ENCODE data around the gene BOK. TPM values are rescaled to one million over a fixed set of nuclear protein-coding genes. Genes with fewer than 3 reads are reported as not detected.

The BOK gene
- total and polyA plus RNA-seq, 2 donors (not counting 3 experiments of a cell fraction or from before 2014, with no cell fraction given), result 76.0 to 95.5 TPM

DNA sequence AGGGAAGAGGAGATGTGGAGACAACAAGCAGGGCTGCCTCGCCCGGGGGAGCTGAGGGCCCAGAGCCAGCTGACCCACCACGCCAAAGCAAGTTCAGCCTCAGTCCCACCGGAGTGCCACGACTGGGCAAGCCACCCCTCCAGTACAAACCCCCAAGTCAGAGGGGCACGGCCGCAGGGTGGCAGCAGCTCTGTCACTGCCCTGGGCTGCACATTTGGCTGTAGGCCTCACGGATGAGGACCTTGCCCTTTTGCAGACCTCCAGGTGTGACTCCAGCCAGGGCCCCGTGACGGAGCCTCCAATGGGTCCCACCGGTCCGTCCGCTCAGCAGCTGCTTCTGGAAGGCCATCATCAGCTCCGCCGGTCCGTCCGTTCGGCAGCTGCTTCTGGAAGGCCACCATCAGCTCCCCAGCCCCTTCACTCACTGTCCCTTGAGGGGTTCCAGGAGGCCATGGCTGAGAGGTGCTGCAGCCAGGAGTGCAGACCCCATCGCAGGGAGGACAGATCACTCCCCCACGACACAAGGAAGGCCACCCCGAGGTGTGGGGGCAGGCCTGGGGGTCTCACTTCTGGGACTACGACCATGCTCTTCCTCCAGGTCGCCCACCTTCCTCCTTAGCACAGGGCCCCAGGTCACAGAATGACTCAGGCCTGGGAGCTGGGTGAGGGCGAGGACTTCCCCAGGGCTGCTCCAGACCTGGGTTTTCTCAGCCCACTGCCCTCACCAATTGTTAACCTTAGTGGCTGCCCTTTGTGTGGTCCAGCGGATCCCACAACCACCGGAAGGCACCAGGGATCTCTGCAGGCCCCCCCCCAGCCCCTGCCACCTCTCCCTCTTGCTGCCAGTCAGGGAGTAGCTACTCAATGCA is 25.6 kb upstream of the BOK start:
- POLR2A ChIA-PET, result interaction anchor here (0.7 kb wide), 1 partner anchor 17 kb away, joined by 8 read pairs; no protein-coding TSS in a partner anchor
- H3K79me2 ChIP-seq (ENCODE audit: control insufficient read depth, insufficient read depth, low read length), result no peaks in the 10 kb centered on the region
- no peak overlapping the region for H3K4me3 ChIP-seq (replicated peaks in 1 of 3; ENCODE audit: insufficient read depth in 1 of 3, low read depth in 1 of 3, low read length in 3 of 3)
- H2AFZ ChIP-seq (ENCODE audit: low read depth, low read length), result no peak overlapping the region
- no peak for DNase-seq (ENCODE audit: low read depth, low spot score)
- H3K27ac ChIP-seq (ENCODE audit: insufficient read depth, low read depth, low read length), result no peak overlapping the region
- no peaks in the 10 kb centered on the region for H3K9me3 ChIP-seq (replicated peaks; ENCODE audit: control insufficient read depth, insufficient read depth, low read length)
- intact Hi-C loops (cut with micrococcal nuclease), result no loop called here
- dilution Hi-C loops (cut with MboI; ENCODE audit: extremely low pct_ligation_motif_present, low sequenced_read_pairs), result no loop called here
- H3K4me1 ChIP-seq (ENCODE audit: control insufficient read depth, extremely low read depth, insufficient read depth, low read length), result no peaks in the 10 kb centered on the region
- no peaks in the 10 kb centered on the region for H4K20me1 ChIP-seq (replicated peaks; ENCODE audit: control insufficient read depth, extremely low read depth, insufficient read depth, low read length)
- H3K9ac ChIP-seq (replicated peaks; ENCODE audit: extremely low read depth, insufficient read depth, low read length), result no peak overlapping the region
- no peak for FAIRE-seq
- CTCF ChIA-PET, result no interaction called here
- peaks cover 4 to 5% of the 10 kb centered on the region in 2 experiments for H3K27me3 ChIP-seq (ENCODE audit: control insufficient read depth in 2 of 2, insufficient read depth in 2 of 2, low read length in 2 of 2)
- TF ChIP-seq FOS (IDR thresholded peaks at IDR 0.05; ENCODE audit: borderline replicate concordance, insufficient read depth, low read length) (no peak), EZH2 (IDR thresholded peaks at IDR 0.05; ENCODE audit: borderline replicate concordance, low read depth, low read length, severe bottlenecking) (no peak), MYC (IDR thresholded peaks at IDR 0.05; ENCODE audit: low read depth, low read length) (no peak), GATA2 (IDR thresholded peaks at IDR 0.05; ENCODE audit: insufficient read depth, insufficient read length, low read depth, low read length) (no peak), POLR2A (IDR thresholded peaks at IDR 0.05; ENCODE audit: low read depth, low read length) (no peak), POLR2AphosphoS5 (IDR thresholded peaks at IDR 0.05; ENCODE audit: insufficient read depth, low read depth, low read length) (no peak), JUN (IDR thresholded peaks at IDR 0.05; ENCODE audit: borderline replicate concordance, insufficient read depth, insufficient read length, low read depth) (no peak)
- TF ChIP-seq, protein P1, sequence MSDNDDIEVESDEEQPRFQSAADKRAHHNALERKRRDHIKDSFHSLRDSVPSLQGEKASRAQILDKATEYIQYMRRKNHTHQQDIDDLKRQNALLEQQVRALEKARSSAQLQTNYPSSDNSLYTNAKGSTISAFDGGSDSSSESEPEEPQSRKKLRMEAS (IDR thresholded peaks at IDR 0.05; ENCODE audit: insufficient read depth, insufficient read length), result no peak
- TF ChIP-seq, protein P2, sequence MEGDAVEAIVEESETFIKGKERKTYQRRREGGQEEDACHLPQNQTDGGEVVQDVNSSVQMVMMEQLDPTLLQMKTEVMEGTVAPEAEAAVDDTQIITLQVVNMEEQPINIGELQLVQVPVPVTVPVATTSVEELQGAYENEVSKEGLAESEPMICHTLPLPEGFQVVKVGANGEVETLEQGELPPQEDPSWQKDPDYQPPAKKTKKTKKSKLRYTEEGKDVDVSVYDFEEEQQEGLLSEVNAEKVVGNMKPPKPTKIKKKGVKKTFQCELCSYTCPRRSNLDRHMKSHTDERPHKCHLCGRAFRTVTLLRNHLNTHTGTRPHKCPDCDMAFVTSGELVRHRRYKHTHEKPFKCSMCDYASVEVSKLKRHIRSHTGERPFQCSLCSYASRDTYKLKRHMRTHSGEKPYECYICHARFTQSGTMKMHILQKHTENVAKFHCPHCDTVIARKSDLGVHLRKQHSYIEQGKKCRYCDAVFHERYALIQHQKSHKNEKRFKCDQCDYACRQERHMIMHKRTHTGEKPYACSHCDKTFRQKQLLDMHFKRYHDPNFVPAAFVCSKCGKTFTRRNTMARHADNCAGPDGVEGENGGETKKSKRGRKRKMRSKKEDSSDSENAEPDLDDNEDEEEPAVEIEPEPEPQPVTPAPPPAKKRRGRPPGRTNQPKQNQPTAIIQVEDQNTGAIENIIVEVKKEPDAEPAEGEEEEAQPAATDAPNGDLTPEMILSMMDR (IDR thresholded peaks at IDR 0.05; ENCODE audit: extremely low read depth in 1 of 2, insufficient read depth in 1 of 2, low read depth in 1 of 2, low read length in 2 of 2), result no peak
- no TSS peak for BruUV-seq (replicated peaks)
- no peaks in the 10 kb centered on the region for H3K36me3 ChIP-seq (ENCODE audit: control insufficient read depth in 2 of 2, extremely low read depth in 1 of 2, insufficient read depth in 2 of 2, low read length in 2 of 2)
- H3K9me1 ChIP-seq (replicated peaks; ENCODE audit: control insufficient read depth, extremely low read depth, insufficient read depth, low read length), result no peaks in the 10 kb centered on the region
- H3K4me2 ChIP-seq (ENCODE audit: insufficient read depth, low read length), result no peak overlapping the region
